IMR-90 (cell line): ENCODE results near the gene RFX4. TPM values are rescaled to one million over a fixed set of nuclear protein-coding genes. Genes with fewer than 3 reads are reported as not detected.

Experiments
- ATAC-seq: fragments of 200-7000 bp; cut with Tn5 transposase; 2 replicates; pipeline ENCODE4 v1.9.1; 2020; ENCODE audit warnings: low read depth, mild to moderate bottlenecking, moderate library complexity
- BruUV-seq: library from RNA; stranded (reverse); fragments of 400-500 nt; replicated peaks from 2 replicates; lab custom pipeline; 2021; lab: Mats Ljungman, UMichigan
- CTCF ChIA-PET: fragments of 300-600 bp; formaldehyde crosslinking; extraction: SDS; loops from one replicate; lab custom pipeline; 2021; ENCODE audit warnings: antibody characterized with exemption; lab: Yijun Ruan, JAX
- POLR2A ChIA-PET: fragments of 300-600 bp; sonication (Branson Sonifier 250); formaldehyde crosslinking; loops from one replicate; lab custom pipeline; 2022; ENCODE audit warnings: antibody characterized with exemption; ENCODE audit not compliant: unreplicated experiment; lab: Charles Lee
- DNase-seq: peaks from one replicate; pipeline ENCODE4 v3.0.0; 2013
- H2AFZ ChIP-seq: replicated peaks from 2 replicates; pipeline ENCODE3; 2013; ENCODE audit warnings: low read length, mild to moderate bottlenecking; ENCODE audit not compliant: poor library complexity
- H2AK5ac ChIP-seq: 2 replicates; pipeline ENCODE4 v1.6.1; 2013; ENCODE audit warnings: low read depth, low read length, inconsistent platforms
- H2AK9ac ChIP-seq: replicated peaks from 2 replicates; pipeline ENCODE3; 2013; ENCODE audit warnings: mild to moderate bottlenecking, low read depth, low read length, moderate library complexity; ENCODE audit not compliant: poor library complexity
- H2BK120ac ChIP-seq: 2 replicates; pipeline ENCODE4 v1.6.1; 2013; ENCODE audit warnings: low read depth, low read length, inconsistent platforms
- H2BK15ac ChIP-seq: 3 replicates; pipeline ENCODE4 v1.6.1; 2013; ENCODE audit warnings: low read depth, low read length, inconsistent platforms
- H2BK20ac ChIP-seq: 2 replicates; pipeline ENCODE4 v1.6.1; 2013; ENCODE audit warnings: low read depth, mild to moderate bottlenecking, inconsistent platforms, low read length, moderate library complexity
- H2BK5ac ChIP-seq: 2 replicates; pipeline ENCODE4 v1.6.1; 2013; ENCODE audit warnings: mild to moderate bottlenecking, low read depth, low read length, inconsistent platforms; ENCODE audit not compliant: poor library complexity, severe bottlenecking
- H3K14ac ChIP-seq: replicated peaks from 2 replicates; pipeline ENCODE4 v1.6.1; 2013; ENCODE audit warnings: low read depth, low read length, inconsistent platforms
- H3K18ac ChIP-seq: 2 replicates; pipeline ENCODE4 v1.6.1; 2013; ENCODE audit warnings: low read depth, low read length, control low read depth
- H3K23ac ChIP-seq: 2 replicates; pipeline ENCODE4 v1.6.1; 2013; ENCODE audit warnings: low read depth, low read length, inconsistent platforms
- H3K27ac ChIP-seq: 2 replicates; pipeline ENCODE4 v1.5.1; 2013; ENCODE audit warnings: mild to moderate bottlenecking, control low read depth, low read length; ENCODE audit not compliant: insufficient read depth
- H3K27me3 ChIP-seq: 2 replicates; pipeline ENCODE4 v1.6.1; 2013; ENCODE audit warnings: low read length; ENCODE audit not compliant: control insufficient read depth, insufficient read depth
- H3K36me3 ChIP-seq: 2 replicates; pipeline ENCODE4 v1.6.1; 2013; ENCODE audit warnings: low read length, mixed read lengths; ENCODE audit not compliant: control insufficient read depth, insufficient read depth
- H3K4ac ChIP-seq: 2 replicates; pipeline ENCODE4 v1.6.1; 2013; ENCODE audit warnings: low read depth, low read length, inconsistent platforms
- H3K4me1 ChIP-seq: 2 replicates; pipeline ENCODE4 v1.6.1; 2013; ENCODE audit warnings: low read length, mixed read lengths; ENCODE audit not compliant: control insufficient read depth, insufficient read depth
- H3K4me2 ChIP-seq: 2 replicates; pipeline ENCODE4 v1.6.1; 2013; ENCODE audit warnings: low read depth, mild to moderate bottlenecking, control low read depth, low read length, moderate library complexity
- H3K4me3 ChIP-seq: 2 replicates; pipeline ENCODE4 v1.5.1; 2013; ENCODE audit warnings: low read depth, mild to moderate bottlenecking, control low read depth, low read length, moderate library complexity; ENCODE audit not compliant: insufficient read depth
- H3K56ac ChIP-seq: 2 replicates; pipeline ENCODE4 v1.6.1; 2013; ENCODE audit warnings: low read length, inconsistent platforms; ENCODE audit not compliant: insufficient read depth; ENCODE audit errors: extremely low read depth
- H3K79me1 ChIP-seq, 2 experiments: 2 replicates each; pipeline ENCODE4 v1.6.1; 2013; ENCODE audit warnings: low read length in 2 of 2, inconsistent platforms in 1 of 2, low read depth in 1 of 2
- H3K9ac ChIP-seq: 2 replicates; pipeline ENCODE4 v1.6.1; 2013; ENCODE audit warnings: low read depth, low read length, control low read depth
- H3K9me1 ChIP-seq: 2 replicates; pipeline ENCODE4 v1.6.1; 2013; ENCODE audit warnings: low read length, inconsistent platforms; ENCODE audit not compliant: insufficient read depth
- H3K9me3 ChIP-seq: 2 replicates; pipeline ENCODE4 v1.6.1; 2013; ENCODE audit warnings: low read length; ENCODE audit not compliant: control insufficient read depth, insufficient read depth
- H4K20me1 ChIP-seq: 2 replicates; pipeline ENCODE4 v1.6.1; 2013; ENCODE audit warnings: low read length, inconsistent platforms; ENCODE audit not compliant: insufficient read depth
- H4K5ac ChIP-seq: 2 replicates; pipeline ENCODE4 v1.6.1; 2013; ENCODE audit warnings: mild to moderate bottlenecking, low read depth, low read length, control low read depth
- H4K8ac ChIP-seq, 2 experiments: 2 replicates each; pipeline ENCODE4 v1.6.1; 2013; ENCODE audit warnings: low read depth in 2 of 2, low read length in 2 of 2, control low read depth in 1 of 2, inconsistent platforms in 1 of 2
- H4K91ac ChIP-seq: 2 replicates; pipeline ENCODE4 v1.6.1; 2013; ENCODE audit warnings: low read depth, low read length, inconsistent platforms; ENCODE audit not compliant: insufficient read depth
- BHLHE40 ChIP-seq: fragments of 150-350 bp; IDR thresholded peaks from 2 replicates; pipeline ENCODE4 v1.6.1; 2016; ENCODE audit warnings: mild to moderate bottlenecking, low read depth, low read length
- CEBPB ChIP-seq: IDR thresholded peaks from 2 replicates; pipeline ENCODE4 v1.6.1; 2012; ENCODE audit warnings: low read depth, low read length, improper control_type of control experiment
- CHD1 ChIP-seq: IDR thresholded peaks from 2 replicates; pipeline ENCODE4 v1.6.1; 2012; ENCODE audit warnings: low read depth, low read length, improper control_type of control experiment
- MXI1 ChIP-seq: IDR thresholded peaks from 2 replicates; pipeline ENCODE4 v1.6.1; 2012; ENCODE audit warnings: low read depth, mild to moderate bottlenecking, low read length, moderate library complexity, borderline replicate concordance
- POLR2A ChIP-seq: IDR thresholded peaks from 2 replicates; pipeline ENCODE4 v1.6.1; 2012; ENCODE audit warnings: mild to moderate bottlenecking, low read depth, low read length
- RCOR1 ChIP-seq: IDR thresholded peaks from 2 replicates; pipeline ENCODE4 v1.6.1; 2012; ENCODE audit warnings: mild to moderate bottlenecking, low read length, improper control_type of control experiment; ENCODE audit not compliant: insufficient replicate concordance
- RFX5 ChIP-seq: IDR thresholded peaks from 2 replicates; pipeline ENCODE4 v1.8.0; 2012; ENCODE audit warnings: low read depth, mild to moderate bottlenecking, low read length, moderate library complexity
- WGBS, 2 experiments: methylation state at CpG; one replicate each; pipeline versions ENCODE4 v1.1.5 to v1.1.7; 2013; ENCODE audit warnings: missing lambda C conversion rate in 2 of 2; ENCODE audit not compliant: insufficient read length in 1 of 2; ENCODE audit errors: extremely low coverage in 2 of 2; 5-methylcytosine and 5-hydroxymethylcytosine counted together
- dilution Hi-C: fragments of 300-500 bp; cut with HindIII; formaldehyde crosslinking; loops from one replicate; pipeline ENCODE4 v1.14.3; 2018; ENCODE audit warnings: low sequenced_read_pairs; ENCODE audit not compliant: unreplicated experiment
- in situ Hi-C: fragments of 300-500 bp; cut with MboI; formaldehyde crosslinking; loops from 3 replicates; pipeline ENCODE4 v1.14.3; 2019; ENCODE audit warnings: low sequenced_read_pairs, inconsistent platforms, mixed read lengths
- intact Hi-C: fragments of 100-400 bp; cut with micrococcal nuclease; formaldehyde crosslinking; loops from 2 replicates; pipeline ENCODE4 v1.10.0; 2022
- polyA plus RNA-seq, 3 experiments: library from polyadenylated mRNA; depleted of rRNA; stranded (reverse); fragments of >200 nt; gene quantifications; 2 replicates each; pipeline ENCODE4 v1.2.3, GENCODE V29; 2012; ENCODE audit warnings: low replicate concordance in 1 of 3
- total RNA-seq: library from RNA; depleted of rRNA; stranded (reverse); fragments of >200 nt; gene quantifications from 2 replicates; pipeline ENCODE4 v1.2.3, GENCODE V29; 2012

Gene RFX4
- total and polyA plus RNA-seq, 2 of the 4 experiments (the other 2 are of a cell fraction): not detected

DNA sequence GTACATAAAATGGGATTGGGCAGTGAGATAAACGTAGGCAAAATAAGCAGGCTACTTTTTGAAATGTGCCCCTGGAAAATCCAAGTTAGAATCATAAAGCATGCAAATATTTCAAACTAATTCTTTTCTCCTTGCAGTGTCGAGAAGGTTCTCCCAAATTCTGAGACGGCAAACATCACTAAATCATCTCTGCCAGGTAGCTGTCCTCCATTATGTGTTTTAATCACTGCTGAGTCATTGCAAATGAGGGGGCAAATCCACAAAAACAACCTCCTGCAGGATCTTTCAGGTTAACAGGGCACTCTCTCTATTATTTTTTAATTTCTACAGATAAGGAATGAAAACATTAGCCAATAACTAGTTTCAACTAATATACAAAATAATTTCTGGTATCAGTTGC is 128.5 kb downstream of the RFX4 start:
- in situ Hi-C loops: no loop called here

More for the DNA sequence above, 128.5 kb downstream of the RFX4 start:
- Histone ChIP-seq H3K9ac (no peak overlapping the region), H3K9me3 (no peaks in the 10 kb centered on the region), H2AK5ac (no peak overlapping the region), H3K4me1 (no peaks in the 10 kb centered on the region), H3K18ac (no peak overlapping the region), H3K56ac (no peak overlapping the region), H3K36me3 (no peaks in the 10 kb centered on the region), H2BK15ac (no peak overlapping the region), H2AK9ac (no peak overlapping the region), H3K27me3 (peaks cover 18% of the 10 kb centered on the region), H2BK5ac (no peak overlapping the region), H4K8ac (no peak overlapping the region), H3K23ac (no peak overlapping the region), H3K4ac (no peak overlapping the region), H4K20me1 (no peaks in the 10 kb centered on the region), H3K4me3 (no peak overlapping the region), H3K4me2 (no peak overlapping the region), H3K79me1 (no peaks in the 10 kb centered on the region), H4K5ac (no peak overlapping the region), H4K91ac (no peak overlapping the region), H3K27ac (no peak overlapping the region), H2BK120ac (no peak overlapping the region), H2BK20ac (no peak overlapping the region), H3K14ac (no peak overlapping the region), H2AFZ (no peak overlapping the region), H3K9me1 (no peaks in the 10 kb centered on the region)
- dilution Hi-C loops: no loop called here
- intact Hi-C loops: no loop called here
- ATAC-seq: no peak
- ChIA-PET CTCF (no interaction called here), POLR2A (no interaction called here)
- no CpG with 5 or more reads among the region's 3 CpGs for WGBS, 2 experiments
- no peak for DNase-seq
- TF ChIP-seq CEBPB: no peak
- no peak for TF ChIP-seq MXI1
- TF ChIP-seq POLR2A: no peak
- no peak for TF ChIP-seq RFX5
- TF ChIP-seq BHLHE40: no peak
- TF ChIP-seq CHD1: no peak
- no peak for TF ChIP-seq RCOR1
- no TSS peak for BruUV-seq
